Measurements from ENCODE around the gene C17orf100. TPM values are rescaled to one million over a fixed set of nuclear protein-coding genes. Genes with fewer than 3 reads are reported as not detected.

C17orf100 gene
- total RNA-seq, 1 donor from 2014 or later: 2.0 TPM

DNA sequence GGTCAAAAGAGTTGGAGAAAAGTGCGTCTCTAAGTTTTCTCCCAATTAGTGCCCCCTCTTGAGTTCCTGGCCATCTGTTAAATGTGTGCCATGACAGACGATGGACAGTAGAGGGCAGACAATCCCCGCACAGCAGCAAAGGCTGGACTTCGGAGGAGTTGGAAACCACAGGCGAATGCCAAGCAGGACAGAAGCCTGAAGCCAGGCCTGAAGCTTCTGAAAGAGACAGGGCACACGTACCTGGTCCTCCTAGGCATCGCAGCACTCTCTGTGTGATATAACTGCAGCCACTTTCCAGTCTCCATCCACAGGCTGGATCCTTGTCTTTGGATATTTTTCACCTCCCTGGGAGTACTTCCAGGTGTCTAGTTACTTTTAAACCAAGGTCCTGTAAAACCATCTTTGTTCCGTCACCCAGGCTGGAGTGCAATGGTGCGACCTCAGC lies 14.5 kb downstream of the C17orf100 start:
- TF ChIP-seq, protein P1, sequence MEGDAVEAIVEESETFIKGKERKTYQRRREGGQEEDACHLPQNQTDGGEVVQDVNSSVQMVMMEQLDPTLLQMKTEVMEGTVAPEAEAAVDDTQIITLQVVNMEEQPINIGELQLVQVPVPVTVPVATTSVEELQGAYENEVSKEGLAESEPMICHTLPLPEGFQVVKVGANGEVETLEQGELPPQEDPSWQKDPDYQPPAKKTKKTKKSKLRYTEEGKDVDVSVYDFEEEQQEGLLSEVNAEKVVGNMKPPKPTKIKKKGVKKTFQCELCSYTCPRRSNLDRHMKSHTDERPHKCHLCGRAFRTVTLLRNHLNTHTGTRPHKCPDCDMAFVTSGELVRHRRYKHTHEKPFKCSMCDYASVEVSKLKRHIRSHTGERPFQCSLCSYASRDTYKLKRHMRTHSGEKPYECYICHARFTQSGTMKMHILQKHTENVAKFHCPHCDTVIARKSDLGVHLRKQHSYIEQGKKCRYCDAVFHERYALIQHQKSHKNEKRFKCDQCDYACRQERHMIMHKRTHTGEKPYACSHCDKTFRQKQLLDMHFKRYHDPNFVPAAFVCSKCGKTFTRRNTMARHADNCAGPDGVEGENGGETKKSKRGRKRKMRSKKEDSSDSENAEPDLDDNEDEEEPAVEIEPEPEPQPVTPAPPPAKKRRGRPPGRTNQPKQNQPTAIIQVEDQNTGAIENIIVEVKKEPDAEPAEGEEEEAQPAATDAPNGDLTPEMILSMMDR (IDR thresholded peaks at IDR 0.05): peak; percentile 91
- Mint-ChIP-seq H3K4me3 (ENCODE audit: unreplicated experiment) (no peak overlapping the region), H3K4me1 (ENCODE audit: low read depth) (no peaks in the 10 kb centered on the region), H3K36me3 (ENCODE audit: low read depth) (no peaks in the 10 kb centered on the region), H3K27ac (ENCODE audit: unreplicated experiment) (no peak overlapping the region), H3K9me3 (ENCODE audit: low read depth) (no peaks in the 10 kb centered on the region), H3K27me3 (ENCODE audit: low read depth) (peaks cover 40% of the 10 kb centered on the region)
- no peak for DNase-seq (ENCODE audit: low spot score)

DNA sequence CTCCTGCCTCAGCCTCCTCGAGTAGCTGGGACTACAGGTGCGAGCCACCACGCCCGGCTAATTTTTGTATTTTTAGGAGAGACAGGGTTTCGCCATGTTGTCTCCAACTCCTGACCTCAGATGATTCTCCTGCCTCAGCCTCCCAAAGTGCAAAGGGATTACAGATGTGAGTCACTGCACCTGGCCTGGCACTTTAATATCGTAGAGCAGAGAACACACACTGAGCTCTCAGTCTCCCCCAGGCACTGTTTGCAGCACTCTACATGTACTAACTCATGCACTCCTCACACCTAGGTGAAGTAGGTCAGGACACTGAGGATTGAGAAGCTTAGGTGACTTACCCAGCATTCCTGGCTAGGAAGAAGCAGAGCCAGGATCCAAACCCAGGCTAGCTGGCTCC lies 15.0 kb downstream of the C17orf100 start:
- Mint-ChIP-seq H3K9me3 (ENCODE audit: low read depth) (no peaks in the 10 kb centered on the region), H3K4me1 (ENCODE audit: low read depth) (no peaks in the 10 kb centered on the region), H3K36me3 (ENCODE audit: low read depth) (no peaks in the 10 kb centered on the region), H3K27me3 (ENCODE audit: low read depth) (peaks cover 35% of the 10 kb centered on the region), H3K27ac (ENCODE audit: unreplicated experiment) (no peak overlapping the region), H3K4me3 (ENCODE audit: unreplicated experiment) (no peak overlapping the region)
- no peak for DNase-seq (ENCODE audit: low spot score)
- TF ChIP-seq, protein P1 (IDR thresholded peaks at IDR 0.05): no peak

DNA sequence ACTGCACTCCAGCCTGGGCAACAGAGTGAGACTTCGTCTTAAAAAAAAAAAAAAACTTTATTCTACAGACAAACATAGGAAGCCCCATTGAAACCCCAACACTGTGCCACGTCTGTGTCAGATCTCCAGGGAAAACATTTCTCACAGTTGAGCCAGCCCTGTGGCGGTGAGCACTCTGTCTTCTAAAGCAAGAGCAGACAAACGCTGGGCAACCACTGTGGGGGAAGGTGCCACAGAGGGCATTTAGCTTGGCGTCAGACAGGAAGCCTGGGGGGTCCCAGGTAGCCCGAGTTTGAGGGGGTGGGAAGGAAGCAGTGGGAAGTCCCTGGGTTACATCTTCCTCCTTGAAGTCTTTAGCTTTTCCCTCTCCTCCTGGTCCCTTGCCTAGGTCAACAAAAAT lies 16.0 kb downstream of the C17orf100 start:
- Mint-ChIP-seq H3K4me3 (ENCODE audit: unreplicated experiment) (no peak overlapping the region), H3K27me3 (ENCODE audit: low read depth) (peaks cover 28% of the 10 kb centered on the region), H3K36me3 (ENCODE audit: low read depth) (no peaks in the 10 kb centered on the region), H3K27ac (ENCODE audit: unreplicated experiment) (no peak overlapping the region), H3K4me1 (ENCODE audit: low read depth) (no peaks in the 10 kb centered on the region), H3K9me3 (ENCODE audit: low read depth) (no peaks in the 10 kb centered on the region)
- DNase-seq (ENCODE audit: low spot score): no peak
- TF ChIP-seq, protein P1 (IDR thresholded peaks at IDR 0.05): no peak

DNA sequence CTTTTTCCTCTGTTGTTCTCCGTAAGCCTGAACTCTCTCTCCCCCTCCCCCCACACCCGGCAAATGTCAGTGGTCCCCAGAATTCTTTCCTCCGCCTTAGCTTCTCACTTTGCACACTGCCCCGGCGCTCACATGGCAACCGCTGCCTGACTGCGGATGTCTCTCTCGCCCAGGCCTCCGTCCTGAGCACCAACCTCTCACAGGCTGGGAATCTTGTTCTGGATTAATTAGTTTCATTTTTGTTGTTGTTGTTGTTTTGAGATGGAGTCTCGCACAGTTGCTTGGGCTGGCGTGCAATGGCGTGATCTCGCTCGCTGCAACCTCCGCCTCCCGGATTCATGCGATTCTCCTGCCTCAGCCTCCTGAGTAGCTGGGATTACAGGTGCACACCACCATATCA lies 16.7 kb downstream of the C17orf100 start:
- Mint-ChIP-seq H3K4me1 (ENCODE audit: low read depth) (no peaks in the 10 kb centered on the region), H3K27me3 (ENCODE audit: low read depth) (peaks cover 24% of the 10 kb centered on the region), H3K4me3 (ENCODE audit: unreplicated experiment) (no peak overlapping the region), H3K27ac (ENCODE audit: unreplicated experiment) (no peak overlapping the region), H3K36me3 (ENCODE audit: low read depth) (no peaks in the 10 kb centered on the region), H3K9me3 (ENCODE audit: low read depth) (no peaks in the 10 kb centered on the region)
- TF ChIP-seq, protein P1 (IDR thresholded peaks at IDR 0.05): no peak
- DNase-seq (ENCODE audit: low spot score): no peak

DNA sequence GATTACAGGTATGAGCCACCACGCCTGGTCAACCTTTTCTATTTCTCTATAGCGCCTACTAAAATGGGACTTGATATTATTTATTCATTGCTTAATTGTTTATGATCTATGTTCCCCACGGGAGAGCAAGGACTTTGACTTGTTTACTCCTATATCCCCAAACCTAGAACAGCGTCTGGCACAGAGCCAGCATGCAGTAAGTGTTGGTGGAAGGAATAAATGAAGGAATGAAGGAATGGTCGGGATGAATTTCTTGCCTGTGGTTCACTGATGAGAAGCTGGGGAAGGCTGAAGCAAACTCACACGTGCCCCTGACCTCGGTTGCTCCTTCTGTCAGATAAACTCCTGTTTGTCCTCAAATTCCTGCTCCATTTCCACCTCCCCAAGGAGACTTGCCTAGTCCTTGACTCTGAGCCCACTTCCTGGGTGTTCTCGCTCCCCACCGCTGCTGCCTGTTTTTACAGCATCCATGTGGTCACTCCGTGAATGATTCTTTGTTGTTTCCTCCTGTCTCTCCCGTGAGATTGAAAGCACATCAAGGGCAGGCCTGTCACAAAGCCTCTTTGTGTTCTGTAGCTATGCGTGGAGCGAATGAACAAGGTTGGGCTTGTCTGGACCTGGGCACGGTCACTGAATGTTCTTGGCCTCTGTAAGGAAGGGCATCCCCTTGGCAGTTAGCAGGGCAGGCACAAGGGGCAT lies 17.3 kb downstream of the C17orf100 start:
- no peaks in the 10 kb centered on the region for H3K4me1 Mint-ChIP-seq (ENCODE audit: low read depth)
- no peak overlapping the region for H3K4me3 Mint-ChIP-seq (ENCODE audit: unreplicated experiment)
- H3K27ac Mint-ChIP-seq (ENCODE audit: unreplicated experiment): no peak overlapping the region
- no peaks in the 10 kb centered on the region for H3K36me3 Mint-ChIP-seq (ENCODE audit: low read depth)
- H3K27me3 Mint-ChIP-seq (ENCODE audit: low read depth): peaks cover 24% of the 10 kb centered on the region
- DNase-seq (ENCODE audit: low spot score): no peak
- TF ChIP-seq, protein P1 (IDR thresholded peaks at IDR 0.05): no peak
- H3K9me3 Mint-ChIP-seq (ENCODE audit: low read depth): no peaks in the 10 kb centered on the region
